HG03066 (cell line): ENCODE data around the gene HIPK2.

ENCODE experiments used
- ATAC-seq: cut with Tn5 transposase; IDR thresholded peaks from one replicate; pipeline ENCODE4 v1.9.1; 2021; ENCODE audit warnings: low read depth; ENCODE audit not compliant: unreplicated experiment

The HIPK2 gene

GRCh38 chr7:139575338-139575680 is 202.5 kb downstream of the HIPK2 start:
- no peak for ATAC-seq

GRCh38 chr7:139574618-139575337 is 203.0 kb downstream of the HIPK2 start:
- ATAC-seq: no peak

- no peak for ATAC-seq
Measured at GRCh38 chr7:139573871-139574270, 203.9 kb downstream of the HIPK2 start.

GRCh38 chr7:139572704-139573385 is 205.0 kb downstream of the HIPK2 start:
- no peak for ATAC-seq

- ATAC-seq: no peak
Measured at GRCh38 chr7:139572071-139572470, 205.7 kb downstream of the HIPK2 start.

- ATAC-seq: no peak
Measured at GRCh38 chr7:139571651-139572050, 206.1 kb downstream of the HIPK2 start.

- no peak for ATAC-seq
Measured at GRCh38 chr7:139571190-139571589, 206.6 kb downstream of the HIPK2 start.

GRCh38 chr7:139570626-139571025 is 207.2 kb downstream of the HIPK2 start:
- no peak for ATAC-seq

- ATAC-seq: no peak
Measured at GRCh38 chr7:139570119-139570518, 207.7 kb downstream of the HIPK2 start.

- ATAC-seq: no peak
Measured at GRCh38 chr7:139568813-139569490, 208.8 kb downstream of the HIPK2 start.

GRCh38 chr7:139568346-139568675 is 209.5 kb downstream of the HIPK2 start:
- no peak for ATAC-seq

- ATAC-seq: no peak
Measured at GRCh38 chr7:139567647-139568345, 210.0 kb downstream of the HIPK2 start.

GRCh38 chr7:139566736-139567646 is 210.8 kb downstream of the HIPK2 start:
- no peak for ATAC-seq

GRCh38 chr7:139566075-139566474 is 211.7 kb downstream of the HIPK2 start:
- no peak for ATAC-seq

- no peak for ATAC-seq
Measured at GRCh38 chr7:139563856-139564255, 213.9 kb downstream of the HIPK2 start.

GRCh38 chr7:139562961-139563565 is 214.7 kb downstream of the HIPK2 start:
- no peak for ATAC-seq

- ATAC-seq: no peak
Measured at GRCh38 chr7:139562491-139562890, 215.3 kb downstream of the HIPK2 start.

- ATAC-seq: no peak
Measured at GRCh38 chr7:139560678-139561077, 217.1 kb downstream of the HIPK2 start.

GRCh38 chr7:139560199-139560598 is 217.6 kb downstream of the HIPK2 start:
- no peak for ATAC-seq
